OCI-LY7 (cell line): ENCODE data around the gene TOX4. TPM values are rescaled to one million over a fixed set of nuclear protein-coding genes. Genes with fewer than 3 reads are reported as not detected.

ENCODE experiments used
- small RNA-seq: library from RNA; depleted of rRNA; stranded (forward); fragments of <200 nt; gene quantifications from one replicate; pipeline ENCODE3, GENCODE V24; 2014
- total RNA-seq, 2 experiments: library from RNA; depleted of rRNA in 1 of 2; stranded (reverse); fragments of >200 nt in 1 of 2; shearing (Covaris generic) in 1 of 2; gene quantifications; 2 replicates each; pipeline ENCODE4 v1.2.3, GENCODE V29; 2014 to 2022

Gene TOX4
- total RNA-seq, 2 experiments from 2014 or later = 26.1 to 65.4 TPM

Small RNA genes lying within 50 kb of the gene (small RNA-seq; reads per million reads assigned to genes)
- not detected for gene RN7SL650P

Other genes with a start within 250 kb of the TOX4 start
- 887 and 1,000 TPM in 2 replicates for gene HNRNPC, start 207.8 kb upstream of the TOX4 start, total RNA-seq (2014; rRNA removed; shearing (Covaris generic))
- 897 and 969 TPM in 2 replicates for gene HNRNPC, start 207.8 kb upstream of the TOX4 start, total RNA-seq (2022)
- gene RPGRIP1, start 197.1 kb upstream of the TOX4 start, total RNA-seq (2014; rRNA removed; shearing (Covaris generic)) = 0.13 TPM in 1 of 2 replicates, not detected in the other
- gene RPGRIP1, start 197.1 kb upstream of the TOX4 start, total RNA-seq (2022) = 0.39 and 0.51 TPM in 2 replicates
- 100 and 106 TPM in 2 replicates for gene SUPT16H, start 93.2 kb upstream of the TOX4 start, total RNA-seq (2014; rRNA removed; shearing (Covaris generic))
- gene SUPT16H, start 93.2 kb upstream of the TOX4 start, total RNA-seq (2022) = 146 and 151 TPM in 2 replicates
- 64.1 and 69.2 TPM in 2 replicates for gene CHD8, start 21.1 kb upstream of the TOX4 start, total RNA-seq (2014; rRNA removed; shearing (Covaris generic))
- 115 and 124 TPM in 2 replicates for gene CHD8, start 21.1 kb upstream of the TOX4 start, total RNA-seq (2022)
- 14.4 and 14.5 TPM in 2 replicates for gene RAB2B, start 236 bp upstream of the TOX4 start, total RNA-seq (2014; rRNA removed; shearing (Covaris generic))
- 18.7 and 24.2 TPM in 2 replicates for gene RAB2B, start 236 bp upstream of the TOX4 start, total RNA-seq (2022)
- gene METTL3, start 34.1 kb downstream of the TOX4 start, total RNA-seq (2014; rRNA removed; shearing (Covaris generic)) = 118 and 145 TPM in 2 replicates
- gene METTL3, start 34.1 kb downstream of the TOX4 start, total RNA-seq (2022) = 101 and 105 TPM in 2 replicates
- 7.9 and 8.2 TPM in 2 replicates for gene SALL2, start 49.2 kb downstream of the TOX4 start, total RNA-seq (2014; rRNA removed; shearing (Covaris generic))
- 12.9 and 15.9 TPM in 2 replicates for gene SALL2, start 49.2 kb downstream of the TOX4 start, total RNA-seq (2022)
- gene OR10G3, start 102.9 kb downstream of the TOX4 start, total RNA-seq (2014; rRNA removed; shearing (Covaris generic)) = not detected in 2 replicates
- not detected in 2 replicates for gene OR10G3, start 102.9 kb downstream of the TOX4 start, total RNA-seq (2022)
- gene OR10G2, start 157.7 kb downstream of the TOX4 start, total RNA-seq (2014; rRNA removed; shearing (Covaris generic)) = not detected in 2 replicates
- gene OR10G2, start 157.7 kb downstream of the TOX4 start, total RNA-seq (2022) = not detected in 2 replicates
- gene OR4E2, start 176.6 kb downstream of the TOX4 start, total RNA-seq (2014; rRNA removed; shearing (Covaris generic)) = not detected in 2 replicates
- gene OR4E2, start 176.6 kb downstream of the TOX4 start, total RNA-seq (2022) = not detected in 2 replicates
- not detected in 2 replicates for gene OR4E1, start 196.6 kb downstream of the TOX4 start, total RNA-seq (2014; rRNA removed; shearing (Covaris generic))
- gene OR4E1, start 196.6 kb downstream of the TOX4 start, total RNA-seq (2022) = not detected in 2 replicates